Trophoblast cell (in vitro differentiated cells and primary cell): ENCODE data around the gene SMIM28.
A peak's percentile ranks its signal among the peaks of the same experiment; 100 is the strongest.

Source experiments
- DNase-seq, 2 donors: peaks; one replicate each; pipeline ENCODE4 v3.0.0-alpha.2; 2016
- H2AFZ ChIP-seq: 2 replicates; pipeline ENCODE4 v1.6.1; 2013; ENCODE audit warnings: low read length, moderate library complexity, mild to moderate bottlenecking; ENCODE audit not compliant: insufficient read depth, poor library complexity
- H2AK5ac ChIP-seq: 2 replicates; pipeline ENCODE4 v1.6.1; 2013; ENCODE audit warnings: mild to moderate bottlenecking, low read length
- H2BK120ac ChIP-seq: 2 replicates; pipeline ENCODE4 v1.6.1; 2013; ENCODE audit warnings: low read length, mild to moderate bottlenecking, moderate library complexity; ENCODE audit not compliant: insufficient read depth, poor library complexity
- H2BK12ac ChIP-seq: 2 replicates; pipeline ENCODE4 v1.6.1; 2013; ENCODE audit warnings: mild to moderate bottlenecking, low read length, moderate library complexity
- H2BK5ac ChIP-seq: 2 replicates; pipeline ENCODE4 v1.6.1; 2013; ENCODE audit warnings: low read length, low read depth, moderate library complexity, mild to moderate bottlenecking; ENCODE audit not compliant: poor library complexity
- H3K14ac ChIP-seq: 2 replicates; pipeline ENCODE4 v1.6.1; 2013; ENCODE audit warnings: mild to moderate bottlenecking, low read length
- H3K18ac ChIP-seq: 2 replicates; pipeline ENCODE4 v1.6.1; 2013; ENCODE audit warnings: mild to moderate bottlenecking, low read length
- H3K23ac ChIP-seq: 2 replicates; pipeline ENCODE4 v1.6.1; 2013; ENCODE audit warnings: low read length
- H3K27ac ChIP-seq: 2 replicates; pipeline ENCODE4 v1.5.1; 2013; ENCODE audit warnings: low read depth, mild to moderate bottlenecking, inconsistent platforms, low read length, moderate library complexity
- H3K27me3 ChIP-seq: 2 replicates; pipeline ENCODE4 v1.6.1; 2013; ENCODE audit warnings: inconsistent platforms, mild to moderate bottlenecking, low read length, moderate library complexity; ENCODE audit not compliant: insufficient read depth
- H3K36me3 ChIP-seq, 2 experiments: 1 replicate in 1 of 2; 2 replicates in 1 of 2; pipeline ENCODE4 v1.6.1; 2013; ENCODE audit warnings: low read length in 2 of 2, mild to moderate bottlenecking in 2 of 2, moderate library complexity in 1 of 2; ENCODE audit not compliant: insufficient read depth in 2 of 2, control insufficient read depth in 1 of 2
- H3K4ac ChIP-seq: 2 replicates; pipeline ENCODE4 v1.6.1; 2013; ENCODE audit warnings: low read depth, mild to moderate bottlenecking, low read length, moderate library complexity
- H3K4me1 ChIP-seq, 2 experiments: 1 replicate in 1 of 2; 2 replicates in 1 of 2; pipeline ENCODE4 v1.6.1; 2013; ENCODE audit warnings: low read length in 2 of 2, mild to moderate bottlenecking in 2 of 2, moderate library complexity in 1 of 2; ENCODE audit not compliant: insufficient read depth in 2 of 2, control insufficient read depth in 1 of 2
- H3K4me2 ChIP-seq: 2 replicates; pipeline ENCODE4 v1.6.1; 2013; ENCODE audit warnings: inconsistent platforms, mild to moderate bottlenecking, low read length, moderate library complexity
- H3K4me3 ChIP-seq: 2 replicates; pipeline ENCODE4 v1.5.1; 2013; ENCODE audit warnings: mild to moderate bottlenecking, low read depth, low read length, inconsistent platforms
- H3K79me1 ChIP-seq: one replicate; pipeline ENCODE4 v1.6.1; 2013; ENCODE audit warnings: low read length
- H3K79me2 ChIP-seq: 2 replicates; pipeline ENCODE4 v1.6.1; 2013; ENCODE audit warnings: low read length, mild to moderate bottlenecking; ENCODE audit not compliant: control insufficient read depth, insufficient read depth, poor library complexity
- H3K9ac ChIP-seq: 2 replicates; pipeline ENCODE4 v1.6.1; 2013; ENCODE audit warnings: mild to moderate bottlenecking, low read length
- H3K9me3 ChIP-seq: 2 replicates; pipeline ENCODE4 v1.6.1; 2013; ENCODE audit warnings: low read depth, mild to moderate bottlenecking, control low read depth, inconsistent platforms, low read length; ENCODE audit not compliant: insufficient read depth
- H4K12ac ChIP-seq: 2 replicates; pipeline ENCODE4 v1.6.1; 2013; ENCODE audit warnings: low read depth, mild to moderate bottlenecking, low read length, moderate library complexity
- H4K8ac ChIP-seq: 2 replicates; pipeline ENCODE4 v1.6.1; 2013; ENCODE audit warnings: low read depth, mild to moderate bottlenecking, low read length, moderate library complexity
- H4K91ac ChIP-seq: one replicate; pipeline ENCODE4 v1.6.1; 2013; ENCODE audit warnings: low read depth, mild to moderate bottlenecking, low read length, moderate library complexity
- WGBS: extraction: QIAGEN DNeasy Blood & Tissue Kit; methylation state at CpG from one replicate; pipeline ENCODE4 v1.1.7; 2013; ENCODE audit warnings: missing lambda C conversion rate; ENCODE audit not compliant: insufficient read length, insufficient coverage; ENCODE audit errors: extremely low coverage; 5-methylcytosine and 5-hydroxymethylcytosine counted together

Gene SMIM28

DNA sequence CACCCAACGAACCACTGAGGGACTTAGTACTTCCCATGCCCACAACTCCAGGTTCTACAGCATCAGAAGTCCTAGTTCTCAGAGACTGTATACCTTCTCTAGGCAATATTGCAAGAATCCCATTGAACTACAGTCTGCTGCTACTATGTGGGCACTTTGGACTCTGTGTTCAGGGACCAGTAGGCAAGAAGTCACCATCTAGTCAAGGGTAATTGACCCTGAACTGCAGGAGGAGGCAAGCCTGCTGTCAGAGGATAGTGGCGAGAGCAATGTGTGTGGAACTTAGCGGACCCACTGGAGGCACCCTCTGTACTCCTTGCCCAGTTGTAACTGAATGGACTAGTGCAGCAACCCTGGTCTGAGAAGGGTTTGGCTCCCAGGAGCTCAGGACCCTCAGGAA, 42.1 kb downstream of the SMIM28 start:
- Histone ChIP-seq H3K18ac (no peak overlapping the region), H3K14ac (no peak overlapping the region), H3K9me3 (no peaks in the 10 kb centered on the region), H4K91ac (no peak overlapping the region), H3K4me2 (no peak overlapping the region), H3K9ac (no peak overlapping the region), H3K79me1 (no peaks in the 10 kb centered on the region), H3K36me3 (peaks cover 22 to 35% of the 10 kb centered on the region in 2 experiments), H2AFZ (no peak overlapping the region), H2AK5ac (no peak overlapping the region), H2BK12ac (no peak overlapping the region), H3K27me3 (no peaks in the 10 kb centered on the region), H2BK5ac (no peak overlapping the region), H4K12ac (no peak overlapping the region), H3K4ac (no peak overlapping the region), H2BK120ac (no peak overlapping the region), H3K4me3 (no peak overlapping the region), H3K4me1 (no peaks in the 10 kb centered on the region), H3K23ac (no peak overlapping the region), H4K8ac (no peak overlapping the region), H3K79me2 (no peaks in the 10 kb centered on the region), H3K27ac (no peak overlapping the region)
- DNase-seq = no peak
- no CpG with 5 or more reads among the region's 3 CpGs for WGBS

DNA sequence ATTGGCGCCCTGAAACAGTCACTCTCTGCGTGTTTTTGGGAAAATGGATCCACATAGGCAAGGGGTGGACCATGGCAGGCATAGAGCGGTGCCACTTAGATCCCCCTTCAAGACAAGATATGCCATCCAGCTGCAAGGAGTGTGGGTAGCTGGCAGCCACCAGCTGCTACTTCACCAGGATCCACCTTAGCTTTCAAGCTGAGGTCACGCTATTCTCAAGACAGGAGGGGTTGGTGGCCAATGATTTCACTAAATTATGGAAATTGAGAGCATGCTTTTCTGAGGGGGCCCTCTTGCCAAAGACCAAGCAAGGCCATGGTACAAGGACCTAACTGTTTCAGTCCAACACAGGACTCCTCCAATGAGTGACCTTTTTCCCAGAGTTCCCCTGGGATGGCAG, 42.7 kb downstream of the SMIM28 start:
- H3K4me3 ChIP-seq = no peak overlapping the region
- no peak overlapping the region for H3K9ac ChIP-seq
- H3K4me1 ChIP-seq = no peaks in the 10 kb centered on the region
- no peaks in the 10 kb centered on the region for H3K27me3 ChIP-seq
- H3K27ac ChIP-seq = no peak overlapping the region
- H3K14ac ChIP-seq = no peak overlapping the region
- H3K36me3 ChIP-seq = peaks cover 20 to 31% of the 10 kb centered on the region in 2 experiments
- H3K79me1 ChIP-seq = no peaks in the 10 kb centered on the region
- no peak overlapping the region for H4K12ac ChIP-seq
- WGBS = no CpG with 5 or more reads among the region's 4 CpGs
- no peak overlapping the region for H3K4me2 ChIP-seq
- H2BK120ac ChIP-seq = no peak overlapping the region
- H3K9me3 ChIP-seq = no peaks in the 10 kb centered on the region
- no peak overlapping the region for H2BK5ac ChIP-seq
- no peak overlapping the region for H4K91ac ChIP-seq
- no peak overlapping the region for H4K8ac ChIP-seq
- no peaks in the 10 kb centered on the region for H3K79me2 ChIP-seq
- no peak overlapping the region for H2BK12ac ChIP-seq
- H3K23ac ChIP-seq = no peak overlapping the region
- no peak overlapping the region for H2AK5ac ChIP-seq
- DNase-seq = no peak
- H3K4ac ChIP-seq = no peak overlapping the region
- H3K18ac ChIP-seq = no peak overlapping the region
- H2AFZ ChIP-seq = no peak overlapping the region

DNA sequence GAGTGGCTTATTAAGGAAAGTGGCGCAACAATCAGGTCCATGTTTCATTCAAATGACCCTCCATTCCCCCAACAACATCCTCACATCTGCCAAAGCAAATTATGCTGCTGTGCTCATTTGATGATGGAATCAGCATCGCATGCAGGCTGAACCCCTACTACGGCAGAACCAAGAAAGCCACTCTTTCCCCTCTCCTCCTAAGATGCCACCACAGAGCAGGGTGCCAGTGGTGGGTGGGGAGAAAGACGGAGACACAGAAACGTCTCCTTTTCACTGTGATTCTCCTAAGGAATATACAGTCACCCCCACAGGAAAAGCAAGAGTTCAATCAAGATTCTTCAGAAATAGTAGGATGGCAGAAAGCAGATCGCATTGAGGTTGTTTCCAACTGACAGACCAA, 43.4 kb downstream of the SMIM28 start:
- H3K9ac ChIP-seq = no peak overlapping the region
- H2BK12ac ChIP-seq = no peak overlapping the region
- H3K4me2 ChIP-seq = no peak overlapping the region
- no CpG with 5 or more reads among the region's 6 CpGs for WGBS
- H3K4ac ChIP-seq = no peak overlapping the region
- H3K36me3 ChIP-seq = peaks cover 20 to 28% of the 10 kb centered on the region in 2 experiments
- no peaks in the 10 kb centered on the region for H3K9me3 ChIP-seq
- H3K18ac ChIP-seq = no peak overlapping the region
- no peaks in the 10 kb centered on the region for H3K27me3 ChIP-seq
- H3K4me1 ChIP-seq = no peaks in the 10 kb centered on the region
- no peak overlapping the region for H3K4me3 ChIP-seq
- no peak overlapping the region for H3K27ac ChIP-seq
- H2BK5ac ChIP-seq = no peak overlapping the region
- H4K12ac ChIP-seq = no peak overlapping the region
- H3K23ac ChIP-seq = no peak overlapping the region
- no peak for DNase-seq
- no peaks in the 10 kb centered on the region for H3K79me2 ChIP-seq
- no peak overlapping the region for H2AFZ ChIP-seq
- no peak overlapping the region for H4K8ac ChIP-seq
- no peak overlapping the region for H2BK120ac ChIP-seq
- H3K14ac ChIP-seq = no peak overlapping the region
- no peak overlapping the region for H4K91ac ChIP-seq
- H2AK5ac ChIP-seq = no peak overlapping the region
- no peaks in the 10 kb centered on the region for H3K79me1 ChIP-seq

DNA sequence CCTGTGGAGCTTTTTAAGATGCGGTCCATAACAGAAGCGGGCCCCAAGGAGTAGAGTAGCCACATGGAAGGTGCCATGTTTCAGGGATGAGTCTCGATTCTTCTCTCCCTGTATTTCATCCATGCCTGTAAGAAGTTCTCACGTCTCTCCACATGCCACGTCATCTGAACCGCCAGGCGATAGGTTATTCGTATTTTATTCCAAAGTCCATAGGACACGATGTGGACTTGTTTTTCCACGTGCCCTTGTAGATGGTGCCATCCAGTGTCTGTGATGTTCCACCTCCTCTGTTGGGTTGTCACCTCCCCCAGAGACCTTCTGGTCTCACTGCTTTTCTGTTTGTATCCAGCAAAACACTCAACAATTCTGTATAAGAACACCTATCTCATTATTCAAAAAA, 43.9 kb downstream of the SMIM28 start:
- Histone ChIP-seq H3K4me1 (no peaks in the 10 kb centered on the region), H3K4me3 (no peak overlapping the region), H2AFZ (no peak overlapping the region), H4K12ac (peak overlapping the region; percentile 16), H4K91ac (no peak overlapping the region), H3K14ac (no peak overlapping the region), H3K27ac (no peak overlapping the region), H2BK12ac (no peak overlapping the region), H2BK5ac (no peak overlapping the region), H2AK5ac (no peak overlapping the region), H3K23ac (no peak overlapping the region), H3K18ac (no peak overlapping the region), H4K8ac (no peak overlapping the region), H3K9me3 (no peaks in the 10 kb centered on the region), H3K79me1 (no peaks in the 10 kb centered on the region), H3K79me2 (no peaks in the 10 kb centered on the region), H3K27me3 (no peaks in the 10 kb centered on the region), H3K4me2 (no peak overlapping the region), H2BK120ac (no peak overlapping the region), H3K4ac (no peak overlapping the region), H3K36me3 (peaks cover 22 to 31% of the 10 kb centered on the region in 2 experiments), H3K9ac (no peak overlapping the region)
- no peak for DNase-seq
- WGBS = no CpG with 5 or more reads among the region's 10 CpGs
